SK-N-SH (cell line): ENCODE measurements around the gene SYNPO2.

Source experiments
- ELF1 ChIP-seq: IDR thresholded peaks from 2 replicates; pipeline ENCODE4 v1.4.0; 2012
- EZH2phosphoT487 ChIP-seq: fragments of 200-600 bp; sonication (generic); IDR thresholded peaks from 2 replicates; pipeline ENCODE4 v1.6.1; 2017; ENCODE audit warnings: low read depth, mixed run types, mild to moderate bottlenecking, antibody characterized with exemption, moderate library complexity, borderline replicate concordance
- JUND ChIP-seq: IDR thresholded peaks from 2 replicates; pipeline ENCODE4 v1.4.0; 2012
- POLR2AphosphoS5 ChIP-seq: IDR thresholded peaks from 2 replicates; pipeline ENCODE4 v1.6.1; 2012; ENCODE audit warnings: low read depth, low read length
- RAD21 ChIP-seq: IDR thresholded peaks from 2 replicates; pipeline ENCODE4 v1.6.1; 2012; ENCODE audit warnings: mild to moderate bottlenecking, low read length
- REST ChIP-seq: IDR thresholded peaks from 2 replicates; pipeline ENCODE4 v1.6.1; 2012; ENCODE audit warnings: mild to moderate bottlenecking, low read depth, low read length, moderate library complexity
- TCF12 ChIP-seq: IDR thresholded peaks from 2 replicates; pipeline ENCODE4 v1.4.0; 2012
- YY1 ChIP-seq: IDR thresholded peaks from 2 replicates; pipeline ENCODE4 v1.4.0; 2012; ENCODE audit warnings: low read depth, mild to moderate bottlenecking
- ZBTB33 ChIP-seq: IDR thresholded peaks from 2 replicates; pipeline ENCODE4 v1.4.0; 2012; ENCODE audit warnings: low read depth, borderline replicate concordance
- TF ChIP-seq, protein P1 (sequence below): fragments of 200-600 bp; sonication (generic); IDR thresholded peaks from 2 replicates; pipeline ENCODE4 v1.6.1; 2017; ENCODE audit warnings: antibody characterized with exemption, mild to moderate bottlenecking, moderate library complexity

DNA sequence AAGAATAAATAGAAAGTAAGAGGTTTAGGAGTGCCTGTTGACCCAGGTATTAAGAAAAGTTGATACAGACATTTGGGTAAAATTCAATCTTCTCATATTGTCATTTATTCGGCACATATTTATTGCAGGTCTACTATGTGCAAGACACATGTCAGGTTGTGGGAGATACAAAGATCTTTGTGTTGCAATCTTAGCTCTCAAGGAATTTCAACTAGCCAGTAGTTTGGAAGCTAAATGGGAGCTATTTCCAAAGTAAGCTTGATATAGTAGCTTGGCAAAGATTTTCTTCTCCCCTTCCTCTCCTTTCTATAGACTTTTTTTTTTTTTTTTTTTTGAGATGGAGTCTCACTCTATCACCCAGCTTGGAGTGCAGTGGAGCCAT, 122.9 kb downstream of the SYNPO2 start:
- TF ChIP-seq REST (no peak), POLR2AphosphoS5 (no peak), ZBTB33 (no peak), ELF1 (no peak), RAD21 (no peak), TCF12 (no peak), EZH2phosphoT487 (no peak), YY1 (no peak), JUND (no peak)
- TF ChIP-seq, protein P1, sequence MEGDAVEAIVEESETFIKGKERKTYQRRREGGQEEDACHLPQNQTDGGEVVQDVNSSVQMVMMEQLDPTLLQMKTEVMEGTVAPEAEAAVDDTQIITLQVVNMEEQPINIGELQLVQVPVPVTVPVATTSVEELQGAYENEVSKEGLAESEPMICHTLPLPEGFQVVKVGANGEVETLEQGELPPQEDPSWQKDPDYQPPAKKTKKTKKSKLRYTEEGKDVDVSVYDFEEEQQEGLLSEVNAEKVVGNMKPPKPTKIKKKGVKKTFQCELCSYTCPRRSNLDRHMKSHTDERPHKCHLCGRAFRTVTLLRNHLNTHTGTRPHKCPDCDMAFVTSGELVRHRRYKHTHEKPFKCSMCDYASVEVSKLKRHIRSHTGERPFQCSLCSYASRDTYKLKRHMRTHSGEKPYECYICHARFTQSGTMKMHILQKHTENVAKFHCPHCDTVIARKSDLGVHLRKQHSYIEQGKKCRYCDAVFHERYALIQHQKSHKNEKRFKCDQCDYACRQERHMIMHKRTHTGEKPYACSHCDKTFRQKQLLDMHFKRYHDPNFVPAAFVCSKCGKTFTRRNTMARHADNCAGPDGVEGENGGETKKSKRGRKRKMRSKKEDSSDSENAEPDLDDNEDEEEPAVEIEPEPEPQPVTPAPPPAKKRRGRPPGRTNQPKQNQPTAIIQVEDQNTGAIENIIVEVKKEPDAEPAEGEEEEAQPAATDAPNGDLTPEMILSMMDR, result no peak
